GM18517 (cell line): ENCODE measurements around the gene PCYOX1L.

Source experiments
- ATAC-seq: cut with Tn5 transposase; IDR thresholded peaks from one replicate; pipeline ENCODE4 v1.9.1; 2021; ENCODE audit warnings: mild to moderate bottlenecking, moderate library complexity; ENCODE audit not compliant: unreplicated experiment

The PCYOX1L gene

DNA sequence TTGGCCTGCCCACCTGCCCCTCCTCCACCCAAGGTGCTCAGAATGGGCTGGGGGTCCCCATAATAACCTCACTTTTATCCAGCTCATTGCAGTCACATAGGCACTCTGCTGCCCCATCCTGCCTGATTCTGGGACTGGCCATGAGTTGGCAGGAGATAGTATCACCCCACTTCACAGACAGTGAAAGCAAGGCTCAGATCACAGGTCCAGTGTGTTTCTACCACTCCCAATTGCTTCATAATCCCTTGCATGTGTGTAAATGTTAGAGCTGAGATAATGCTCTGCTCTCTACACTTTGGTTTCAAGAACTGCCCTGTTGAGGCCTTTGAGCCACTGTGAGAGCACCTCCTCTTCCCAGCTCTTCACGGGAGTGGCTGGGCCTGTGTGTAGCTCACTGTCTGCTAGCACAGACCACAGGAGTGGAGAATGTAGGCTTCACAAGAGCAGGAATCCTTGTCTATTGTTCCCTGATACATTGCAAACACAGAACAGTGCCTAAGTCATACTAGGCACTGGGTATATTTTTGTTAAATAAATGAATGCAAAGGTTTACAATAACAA is 8.4 kb downstream of the PCYOX1L start:
- ATAC-seq, result no peak

DNA sequence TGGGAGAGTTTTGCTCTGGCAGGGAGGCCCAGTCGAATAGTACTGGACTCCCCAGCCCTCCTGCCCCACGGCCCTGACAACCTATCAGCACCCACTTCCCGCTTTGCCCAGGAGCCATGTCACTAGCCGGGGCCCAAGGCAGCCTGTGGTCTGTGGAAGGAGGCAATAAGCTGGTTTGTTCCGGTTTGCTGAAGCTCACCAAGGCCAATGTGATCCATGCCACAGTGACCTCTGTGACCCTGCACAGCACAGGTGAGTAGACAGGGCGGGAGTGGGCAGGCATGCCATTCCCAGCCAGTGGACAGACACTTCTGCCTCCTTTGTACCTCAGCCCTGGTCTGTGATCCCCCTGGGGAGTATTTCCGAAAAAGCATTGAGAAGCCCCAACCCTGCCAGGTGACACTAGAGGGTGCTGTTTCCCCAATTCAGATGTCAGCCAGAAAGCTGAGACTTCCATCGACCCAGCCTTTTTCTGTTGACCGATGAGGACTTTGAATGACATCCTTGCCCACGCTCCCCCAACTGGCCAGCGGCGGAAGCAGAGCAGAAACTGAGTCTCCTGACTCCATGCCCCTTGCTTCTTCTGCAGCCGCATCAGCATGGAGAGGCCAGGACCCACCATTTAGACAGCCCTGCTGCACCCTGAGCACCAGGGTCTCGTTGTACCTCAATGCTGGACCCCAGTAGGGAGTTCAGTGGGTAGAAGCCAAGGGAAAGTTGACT is 9.6 kb downstream of the PCYOX1L start:
- peak; percentile 73 for ATAC-seq

DNA sequence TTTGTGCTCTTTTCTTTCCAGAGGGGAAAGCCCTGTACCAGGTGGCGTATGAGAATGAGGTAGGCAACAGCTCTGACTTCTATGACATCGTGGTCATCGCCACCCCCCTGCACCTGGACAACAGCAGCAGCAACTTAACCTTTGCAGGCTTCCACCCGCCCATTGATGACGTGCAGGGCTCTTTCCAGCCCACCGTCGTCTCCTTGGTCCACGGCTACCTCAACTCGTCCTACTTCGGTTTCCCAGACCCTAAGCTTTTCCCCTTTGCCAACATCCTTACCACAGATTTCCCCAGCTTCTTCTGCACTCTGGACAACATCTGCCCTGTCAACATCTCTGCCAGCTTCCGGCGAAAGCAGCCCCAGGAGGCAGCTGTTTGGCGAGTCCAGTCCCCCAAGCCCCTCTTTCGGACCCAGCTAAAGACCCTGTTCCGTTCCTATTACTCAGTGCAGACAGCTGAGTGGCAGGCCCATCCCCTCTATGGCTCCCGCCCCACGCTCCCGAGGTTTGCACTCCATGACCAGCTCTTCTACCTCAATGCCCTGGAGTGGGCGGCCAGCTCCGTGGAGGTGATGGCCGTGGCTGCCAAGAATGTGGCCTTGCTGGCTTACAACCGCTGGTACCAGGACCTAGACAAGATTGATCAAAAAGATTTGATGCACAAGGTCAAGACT is 10.3 kb downstream of the PCYOX1L start:
- ATAC-seq, result no peak

DNA sequence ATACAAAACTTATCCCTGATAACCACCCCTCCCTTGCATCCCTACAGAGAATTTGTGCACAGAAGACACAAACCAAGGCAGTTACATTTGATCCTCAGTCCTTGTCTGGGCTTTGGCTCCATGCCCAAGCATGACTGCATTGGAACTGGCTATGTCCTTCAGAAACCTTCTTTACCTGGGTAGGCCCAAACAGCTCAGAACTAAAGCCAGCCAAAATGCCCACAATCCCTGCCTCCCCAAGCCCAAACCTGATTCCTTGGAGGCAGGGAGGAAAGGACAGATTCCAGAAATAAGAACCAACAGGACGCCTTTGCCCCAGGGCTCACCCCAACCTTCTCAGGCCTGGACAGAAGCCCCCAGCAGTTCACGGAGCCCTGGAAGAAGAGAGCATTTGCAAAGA is 13.0 kb downstream of the PCYOX1L start:
- ATAC-seq, result no peak

DNA sequence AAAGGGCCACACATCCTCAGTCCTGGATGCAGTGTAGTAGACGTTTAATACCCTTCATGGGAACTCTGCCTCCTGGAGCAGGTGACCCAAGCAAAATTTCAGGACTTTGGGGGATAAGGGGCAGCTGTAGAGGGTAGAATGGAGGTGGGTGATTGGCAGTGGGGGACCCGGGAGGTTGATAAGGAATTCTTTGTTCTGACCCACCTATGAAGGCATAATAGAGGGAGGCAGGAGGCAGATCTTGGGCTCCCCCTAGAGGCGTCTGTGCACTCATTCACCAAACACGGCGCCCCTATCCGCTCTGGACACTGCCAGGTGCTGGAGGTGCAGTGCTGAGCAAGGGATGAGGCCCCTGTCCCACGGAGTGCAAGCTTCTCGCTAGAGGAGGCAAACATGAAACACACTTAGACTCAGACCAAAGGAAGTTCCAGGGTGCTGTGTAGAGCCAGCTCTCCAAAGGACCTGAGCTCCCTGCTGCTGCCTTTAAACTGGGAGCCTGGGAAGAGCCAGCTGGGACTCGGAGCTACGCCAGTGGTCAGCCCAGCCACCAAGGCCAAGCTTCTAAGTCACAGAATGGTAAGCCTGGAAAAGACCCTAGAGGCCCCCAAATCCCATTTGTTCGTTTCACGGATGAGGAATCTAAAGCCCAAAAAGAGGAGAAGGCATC is 13.6 kb downstream of the PCYOX1L start:
- ATAC-seq, result no peak

DNA sequence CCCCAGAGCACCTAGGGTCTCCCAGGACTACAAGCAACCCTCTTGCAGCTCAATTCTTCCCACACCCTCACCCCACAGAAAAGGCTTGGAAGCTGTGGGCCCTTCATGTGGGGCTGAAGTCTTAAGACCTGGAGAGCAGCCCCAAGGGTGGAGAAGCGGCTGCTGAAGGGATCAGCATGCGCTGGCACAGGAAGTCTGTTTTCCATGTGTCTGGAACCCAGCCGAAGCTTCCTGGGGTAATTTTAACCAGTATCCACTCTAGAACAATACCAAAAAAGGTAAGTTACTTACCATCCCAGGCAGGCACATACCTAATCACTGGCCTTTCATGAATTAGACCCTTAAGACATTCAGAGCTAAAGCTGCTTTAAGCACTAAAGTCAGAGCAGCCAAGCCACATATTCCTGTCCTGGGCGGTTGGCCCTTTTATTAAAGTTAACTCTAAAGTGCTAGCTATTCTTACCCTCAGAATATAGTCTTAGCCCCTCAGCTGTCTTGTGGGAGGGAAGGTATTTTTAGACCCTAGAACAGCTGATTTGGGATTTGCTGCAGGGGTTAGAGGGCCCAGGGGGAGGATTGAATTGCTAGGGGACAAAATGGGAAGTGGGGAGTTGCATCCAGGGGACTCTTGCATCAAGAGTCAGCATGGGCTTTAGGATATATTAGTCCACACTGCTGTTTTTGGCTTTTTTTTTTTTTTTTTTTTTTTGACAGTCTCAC is 14.4 kb downstream of the PCYOX1L start:
- no peak for ATAC-seq

DNA sequence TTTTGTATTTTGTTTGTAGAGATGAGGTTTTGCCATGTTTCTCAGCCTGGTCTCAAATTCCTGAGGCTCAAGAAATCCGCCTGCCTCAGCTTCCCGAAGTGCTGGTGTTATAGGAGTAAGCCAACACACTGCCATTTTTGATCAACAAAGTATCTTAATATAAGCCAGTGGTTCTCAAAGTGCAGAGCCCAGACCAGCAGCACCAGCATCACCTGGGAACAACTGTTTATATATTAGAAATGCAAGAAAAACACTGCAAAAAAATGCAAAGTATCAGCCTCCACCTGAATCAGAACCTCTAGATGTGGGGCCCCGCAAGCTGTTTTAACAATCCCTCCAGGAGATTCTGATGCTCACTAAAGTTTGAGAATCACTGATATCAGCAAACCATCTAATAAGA is 15.1 kb downstream of the PCYOX1L start:
- no peak for ATAC-seq

DNA sequence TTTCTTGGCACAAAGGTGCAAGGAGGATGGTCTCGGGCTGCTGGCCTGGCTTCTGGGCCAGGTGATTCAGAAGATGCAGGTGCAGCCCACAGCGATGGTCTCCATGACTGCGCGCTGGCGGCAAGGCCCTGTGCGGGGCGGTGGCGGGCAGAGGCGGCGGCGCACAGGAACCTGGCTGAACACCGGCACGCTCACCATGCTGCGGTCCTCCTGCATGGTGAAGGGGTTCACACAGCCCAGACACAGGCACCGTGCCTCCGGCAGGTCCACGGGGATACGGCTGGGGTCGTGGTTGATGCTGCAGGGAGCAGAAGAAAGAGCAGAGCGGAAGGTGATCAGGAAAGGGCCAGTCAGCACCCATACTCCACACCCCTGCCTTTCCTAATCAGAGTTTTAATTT is 16.5 kb downstream of the PCYOX1L start:
- no peak for ATAC-seq

DNA sequence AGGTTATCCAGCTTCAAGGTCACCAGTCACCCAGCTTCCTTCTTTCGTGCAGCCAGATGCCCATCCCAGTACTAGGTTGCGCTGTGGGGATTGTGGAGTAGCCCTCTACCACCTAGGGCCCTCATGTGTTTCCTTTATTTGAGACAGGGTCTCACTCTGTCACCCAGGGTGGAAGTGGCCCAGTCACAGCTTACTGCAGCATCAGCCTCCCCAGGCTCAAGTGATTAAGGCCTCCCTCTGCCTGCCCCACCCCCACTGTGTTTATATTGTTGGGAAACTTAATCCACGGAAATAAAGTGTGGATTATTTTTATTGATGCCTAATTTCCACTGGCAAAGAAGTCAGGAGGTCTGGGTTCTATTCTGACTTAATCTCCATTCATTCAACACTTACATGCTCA is 17.0 kb downstream of the PCYOX1L start:
- no peak for ATAC-seq

DNA sequence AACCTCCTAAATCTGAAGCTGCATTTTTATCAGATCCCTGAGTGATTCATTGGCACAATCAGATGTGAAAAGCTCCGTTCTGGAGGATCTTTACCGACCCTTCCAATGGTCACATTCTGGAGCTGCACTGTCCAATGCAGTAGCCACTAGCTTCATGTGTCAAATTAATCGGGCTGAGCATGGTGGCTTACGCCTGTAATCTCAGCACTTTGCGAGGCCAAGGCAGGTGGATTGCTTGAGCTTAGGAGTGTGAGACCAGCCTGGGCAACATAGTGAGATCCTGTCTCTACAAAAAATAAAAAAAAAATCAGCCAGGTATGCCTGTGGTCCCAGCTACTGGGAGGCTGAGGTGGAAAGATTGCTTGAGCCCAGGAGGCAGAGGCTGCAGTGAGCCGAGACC is 17.6 kb downstream of the PCYOX1L start:
- ATAC-seq, result no peak

DNA sequence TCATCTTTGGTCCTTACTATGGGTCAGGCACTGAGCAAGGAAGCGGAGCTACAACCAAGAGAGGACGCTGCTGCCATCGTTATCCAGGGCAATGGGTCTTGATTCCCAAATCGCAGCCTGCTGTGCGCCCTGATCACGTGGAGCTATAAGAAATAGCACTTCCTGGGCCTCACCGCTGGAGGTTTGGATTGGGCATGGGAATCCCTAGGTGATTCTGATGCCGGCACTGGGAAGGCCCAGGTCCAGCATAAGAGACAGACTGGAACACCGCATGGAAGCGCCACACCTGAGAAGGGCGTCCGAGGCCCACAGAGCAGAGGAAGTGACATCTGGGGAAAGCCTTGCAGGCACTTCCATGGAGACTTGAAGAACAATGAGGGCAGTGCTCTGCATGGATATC is 18.3 kb downstream of the PCYOX1L start:
- no peak for ATAC-seq

DNA sequence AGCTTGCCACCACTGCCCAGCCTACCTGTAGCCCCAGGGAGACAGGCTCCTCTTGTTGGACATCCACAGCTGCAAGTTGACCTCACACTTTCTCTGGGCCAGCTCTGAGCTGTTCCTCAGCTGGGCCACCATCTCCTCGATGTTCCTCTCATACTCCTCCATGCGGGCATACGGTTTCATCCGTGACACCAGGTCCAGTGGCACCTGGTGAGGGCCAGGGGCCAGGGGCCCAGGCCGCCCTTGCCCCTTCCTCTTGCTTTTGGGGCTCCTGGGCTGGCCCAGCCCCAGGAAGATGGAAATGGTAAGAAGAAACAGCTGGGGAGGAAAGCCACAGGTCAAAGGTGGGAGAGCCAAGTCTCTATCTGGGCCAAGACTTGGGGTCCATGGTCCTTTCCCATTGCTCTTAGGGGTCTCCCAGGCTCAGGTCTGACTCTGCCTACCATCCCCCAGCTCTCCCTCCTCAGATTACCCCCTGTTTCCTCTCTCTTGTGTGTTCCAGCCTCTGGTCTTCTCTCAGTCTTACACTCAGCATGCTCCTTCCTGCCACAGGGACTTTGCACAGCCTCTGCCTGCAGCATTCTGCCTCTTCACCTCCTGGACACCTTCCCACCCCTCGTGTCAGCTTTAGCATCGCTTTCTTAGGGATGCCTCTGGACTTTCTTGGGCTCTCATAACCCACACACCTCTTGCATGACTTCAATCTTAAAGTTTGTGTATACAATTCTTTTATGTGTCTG is 19.0 kb downstream of the PCYOX1L start:
- no peak for ATAC-seq

DNA sequence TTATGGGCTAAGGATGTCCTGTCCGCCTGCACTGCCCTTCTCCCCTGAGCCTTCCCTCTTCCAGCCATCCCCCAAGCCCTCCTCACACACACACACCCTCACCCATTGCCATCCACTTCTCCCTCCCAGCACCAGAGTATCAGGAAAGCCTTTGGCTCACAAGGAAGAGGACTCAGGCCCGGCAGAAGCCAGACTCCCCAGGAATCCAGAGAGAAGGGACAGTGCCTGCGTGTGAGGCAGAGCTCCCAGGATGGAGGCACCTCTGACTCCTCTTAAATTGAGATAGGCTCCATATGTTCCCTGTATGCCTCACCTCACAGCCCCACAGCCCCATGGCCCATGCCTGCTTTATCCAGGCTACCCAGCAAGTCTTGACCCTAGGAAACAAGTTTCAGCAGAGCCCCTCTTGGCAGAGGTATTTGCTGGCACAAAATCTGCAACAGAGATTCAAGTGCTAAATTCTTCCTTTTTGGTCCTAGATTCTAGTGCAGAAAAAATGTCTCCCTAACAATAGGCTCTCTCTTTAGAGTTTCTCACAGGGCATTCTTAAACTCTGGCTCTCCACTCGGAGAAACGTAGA is 20.5 kb downstream of the PCYOX1L start:
- ATAC-seq, result no peak

DNA sequence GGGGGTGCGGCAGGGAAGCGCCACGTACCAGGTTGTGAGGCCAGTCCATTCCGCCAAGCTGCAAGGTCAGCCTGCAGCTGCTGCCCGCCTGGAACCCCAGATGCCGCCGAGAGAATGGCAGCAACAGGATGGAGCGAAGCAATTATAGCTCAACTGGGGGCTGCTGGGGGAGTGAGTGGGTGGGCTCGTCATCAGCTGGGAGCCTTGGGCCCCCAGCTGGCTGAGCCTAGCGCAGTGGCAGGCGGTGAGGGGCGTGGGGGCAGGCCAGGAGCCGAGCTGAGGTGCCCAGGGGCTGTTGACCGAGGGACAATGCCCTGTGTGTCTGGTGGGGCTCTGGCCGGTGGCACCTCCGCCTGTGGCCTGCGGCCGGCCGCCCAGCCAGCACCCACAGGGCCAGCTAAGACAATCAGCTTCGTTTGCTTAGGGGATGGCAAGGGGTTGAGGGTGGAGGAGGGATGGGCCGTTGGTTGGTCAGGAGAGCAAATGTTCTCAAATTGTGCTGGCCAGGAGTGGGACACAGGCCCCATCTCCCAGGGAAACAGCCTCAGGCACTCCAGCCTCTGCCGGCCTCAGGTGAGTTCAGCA is 21.4 kb downstream of the PCYOX1L start, which contains the start of gene IL17B:
IL17B (minus strand) TSS at position 116 of the 585 bp plus-strand sequence; CDS start at position 49, 67 bp downstream.
- ATAC-seq, result no peak

DNA sequence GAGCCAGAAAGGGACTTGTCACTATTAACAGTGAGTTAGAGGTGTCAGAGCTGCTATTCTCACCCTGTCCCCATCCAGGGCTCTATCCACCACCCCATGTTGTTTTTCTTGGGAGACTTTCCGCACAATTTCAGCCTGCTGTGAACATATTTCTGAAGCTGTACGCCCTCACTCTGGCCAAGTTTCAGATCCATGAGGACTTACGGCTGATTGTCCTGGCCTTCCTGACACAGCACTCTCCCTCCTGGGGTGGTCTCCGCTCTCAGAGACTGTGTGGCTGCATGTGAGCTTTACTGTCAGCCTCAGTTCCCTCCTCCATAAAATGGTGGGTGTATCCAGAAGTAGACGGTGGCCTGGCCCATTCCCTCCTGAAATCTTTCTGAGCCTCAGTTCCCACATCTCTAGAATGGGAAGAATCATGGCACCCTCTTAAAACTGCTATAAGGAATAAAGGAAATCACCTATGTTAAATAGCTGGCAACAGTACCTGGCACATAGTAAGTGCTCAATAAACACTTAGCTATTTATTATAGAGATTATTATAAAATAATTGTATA is 22.1 kb downstream of the PCYOX1L start:
- no peak for ATAC-seq

DNA sequence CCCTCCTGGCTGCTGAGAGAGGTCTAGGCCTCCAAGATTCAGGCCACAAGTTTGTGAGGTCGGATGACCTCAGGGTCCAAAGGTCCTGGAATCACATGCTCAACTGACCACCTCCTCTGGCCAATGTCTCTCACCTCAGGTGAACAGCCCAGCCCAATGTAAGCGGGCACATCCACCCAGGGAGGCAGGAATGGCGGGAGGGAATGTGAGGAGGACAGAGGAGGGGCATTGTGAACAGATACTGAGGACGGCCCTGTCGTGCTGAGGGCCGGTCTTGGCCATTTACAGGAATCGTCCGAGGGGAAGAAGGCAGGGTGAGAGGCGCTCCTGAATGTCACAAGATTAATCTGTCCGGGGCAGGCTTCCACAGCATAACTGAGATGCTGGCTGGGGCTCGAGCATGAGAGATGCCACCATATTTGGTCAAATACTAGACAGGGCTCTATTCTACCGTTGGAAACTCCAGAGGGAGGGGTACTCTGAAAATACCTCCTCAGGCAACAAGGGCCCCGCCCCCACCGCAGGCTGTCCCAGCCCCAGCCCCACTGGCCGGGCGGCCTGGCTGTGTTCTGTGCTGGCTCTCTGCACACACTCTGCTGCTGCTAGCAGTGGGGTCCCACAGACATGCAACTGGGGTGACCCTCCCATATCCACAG is 22.7 kb downstream of the PCYOX1L start:
- ATAC-seq, result no peak

DNA sequence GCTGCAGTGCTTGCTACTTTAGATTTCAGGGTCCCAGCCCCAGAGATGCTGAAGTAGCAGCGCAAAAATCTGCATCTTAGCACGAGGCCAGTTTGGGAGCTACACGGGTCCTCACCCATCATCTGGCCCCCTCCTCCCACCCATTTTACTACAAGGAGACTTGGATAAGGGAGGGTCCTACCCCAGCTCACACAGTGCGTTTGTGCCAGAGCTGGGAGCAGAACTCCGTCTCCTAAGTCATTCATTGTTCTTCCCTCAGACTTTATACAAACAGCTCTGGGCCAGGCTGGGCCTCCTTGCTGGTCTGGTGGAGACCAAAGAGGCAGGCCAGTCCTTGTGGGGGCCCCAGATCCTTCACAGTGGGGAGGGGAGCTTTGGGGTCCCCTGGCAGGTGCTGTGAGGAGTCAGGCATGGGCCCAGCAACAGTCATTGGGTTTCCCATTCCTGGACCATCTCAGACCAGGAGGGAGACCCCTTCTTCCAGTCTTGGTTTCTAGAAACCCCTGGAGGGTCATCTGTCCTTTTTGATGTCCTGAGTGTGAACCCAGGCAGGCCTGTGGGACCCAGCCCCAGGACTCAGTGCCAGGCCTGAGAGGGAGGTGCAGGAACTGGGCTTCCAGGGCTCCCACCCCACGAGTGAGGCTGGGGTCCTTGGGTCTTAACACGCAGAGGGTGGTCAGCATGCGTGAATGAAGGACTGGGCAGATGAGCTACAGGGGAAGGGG is 23.6 kb downstream of the PCYOX1L start:
- ATAC-seq, result no peak

DNA sequence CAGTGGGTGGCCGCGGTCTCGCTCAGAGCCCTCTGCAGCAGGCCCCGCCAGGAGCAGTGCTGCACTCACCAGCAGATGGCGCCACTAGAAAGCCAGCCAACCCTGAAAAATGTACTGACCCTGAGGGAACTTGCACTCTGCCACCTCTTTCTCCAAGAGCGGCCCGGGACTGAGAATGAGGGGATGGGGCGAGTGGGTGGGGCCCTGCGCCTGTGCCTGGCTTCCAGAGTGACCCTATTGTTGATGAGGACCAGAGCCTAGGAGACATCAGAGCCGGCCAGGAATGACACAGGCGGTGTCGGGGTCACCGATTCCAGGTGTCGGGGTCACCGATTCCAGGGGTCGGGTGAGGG is 24.1 kb downstream of the PCYOX1L start:
- peak; percentile 72 for ATAC-seq
